NCI-H82 treated with DMSO at 0.1 percent for 48 hours (cell line): ENCODE measurements around the gene LPCAT1.
A peak's percentile ranks its signal among the peaks of the same experiment; 100 is the strongest.
"Not testable (repeated sequence)": the region's sequence is repeated elsewhere in the genome, so short reads cannot be mapped to it uniquely, and the experiment has no call there.

Source experiments
- DNase-seq: peaks from one replicate; lab custom pipeline; 2025; ENCODE audit not compliant: unreplicated experiment; lab: John Stamatoyannopoulos, UW

Gene LPCAT1

GRCh38 chr5:1522601-1523479, 920 bp downstream of the LPCAT1 start:
- DNase-seq, result no peak

GRCh38 chr5:1521671-1522600, 1.8 kb downstream of the LPCAT1 start:
- no peak for DNase-seq

DNA sequence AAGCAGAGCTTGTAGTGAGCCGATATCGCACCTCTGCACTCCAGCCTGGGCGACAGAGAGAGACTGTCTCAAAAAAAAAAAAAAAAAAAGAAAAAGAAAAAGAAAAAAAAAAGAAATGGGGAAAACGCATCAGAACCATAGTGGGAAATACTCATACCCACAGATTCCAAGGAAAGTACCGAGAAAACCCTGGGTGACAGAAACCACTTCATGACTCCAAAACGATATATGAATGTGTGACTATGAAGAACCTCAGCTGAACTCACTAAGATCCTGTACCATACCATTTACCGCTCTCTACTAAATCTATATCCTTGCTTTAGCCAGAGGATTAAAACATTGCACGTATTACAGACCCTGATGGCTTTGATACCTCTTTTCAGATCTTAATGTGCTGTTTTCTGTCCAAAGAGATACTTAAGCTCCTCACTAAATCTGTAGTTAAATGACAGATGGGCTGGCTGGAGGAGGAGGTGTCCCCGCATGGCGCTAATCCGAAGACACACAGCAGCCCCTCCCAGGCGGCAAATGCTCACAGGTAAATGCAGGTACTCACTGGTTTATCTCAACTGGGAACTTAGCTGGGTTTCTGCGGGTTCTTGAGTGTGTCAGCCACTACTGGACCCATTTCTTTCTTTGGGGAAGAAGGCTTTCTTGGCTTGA, 2.8 kb downstream of the LPCAT1 start:
- DNase-seq, result peak; percentile 92

DNA sequence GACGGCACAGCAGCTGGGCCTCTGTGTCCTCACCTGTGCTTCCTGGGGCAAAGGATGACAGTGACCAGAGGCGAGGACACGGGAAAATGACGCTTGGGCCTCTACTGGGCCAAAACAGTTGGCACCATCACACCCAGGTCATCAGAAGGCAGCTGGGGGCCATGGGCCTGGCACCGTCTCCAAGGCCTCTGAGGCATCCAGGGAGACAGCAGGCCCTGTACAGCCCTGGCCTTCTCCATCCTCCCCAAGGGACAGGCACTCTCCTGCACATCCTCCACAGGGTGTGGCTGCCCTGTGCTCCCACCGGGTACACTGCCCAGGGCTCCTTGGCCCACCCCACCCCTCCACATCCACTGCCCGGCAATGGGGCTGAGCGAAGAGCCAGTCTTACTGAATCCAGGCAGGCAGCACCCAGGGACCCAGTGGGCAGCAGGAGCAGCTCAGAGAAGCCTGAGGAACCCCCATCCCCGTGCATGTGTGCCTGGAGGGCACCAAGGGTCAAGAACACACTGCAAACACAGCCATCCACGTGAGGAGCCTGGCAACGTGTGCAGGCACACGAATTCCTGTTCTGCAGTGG, 4.0 kb downstream of the LPCAT1 start:
- no peak for DNase-seq

GRCh38 chr5:1517838-1518237, 5.9 kb downstream of the LPCAT1 start:
- no peak for DNase-seq

- DNase-seq, result no peak
These were observed 6.9 kb downstream of the LPCAT1 start for GRCh38 chr5:1516615-1517601.

DNA sequence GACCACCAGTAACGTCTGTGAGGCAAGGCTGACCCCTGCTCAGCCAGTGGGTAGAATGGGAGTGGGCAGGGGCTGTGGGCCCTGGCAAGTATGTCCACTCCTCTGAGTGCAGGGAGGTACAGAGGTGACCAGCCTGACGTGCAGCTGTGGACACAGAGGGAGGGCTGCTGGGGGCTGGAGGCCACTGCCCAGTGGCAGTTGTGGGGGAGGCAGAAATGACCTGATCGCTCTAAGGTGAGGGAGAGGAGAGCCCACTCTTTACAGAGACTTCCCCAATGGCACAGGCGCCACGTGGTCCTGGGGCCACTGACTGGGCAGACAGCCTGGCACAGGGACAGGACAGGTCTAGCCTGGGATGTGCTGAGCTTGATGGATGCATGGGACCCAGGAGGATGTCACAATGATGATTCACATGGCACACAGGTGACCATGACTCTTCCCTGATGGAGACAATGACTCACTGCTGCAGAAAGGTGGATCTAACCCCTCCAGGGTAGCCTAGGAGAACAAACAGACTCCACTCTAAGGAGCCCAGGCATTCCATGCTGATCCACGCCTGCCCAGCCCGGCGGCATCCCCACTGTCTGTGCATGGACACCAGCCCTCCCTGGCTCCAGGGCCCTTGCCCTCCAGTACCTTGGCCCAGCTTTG, 7.7 kb downstream of the LPCAT1 start:
- no peak for DNase-seq

DNA sequence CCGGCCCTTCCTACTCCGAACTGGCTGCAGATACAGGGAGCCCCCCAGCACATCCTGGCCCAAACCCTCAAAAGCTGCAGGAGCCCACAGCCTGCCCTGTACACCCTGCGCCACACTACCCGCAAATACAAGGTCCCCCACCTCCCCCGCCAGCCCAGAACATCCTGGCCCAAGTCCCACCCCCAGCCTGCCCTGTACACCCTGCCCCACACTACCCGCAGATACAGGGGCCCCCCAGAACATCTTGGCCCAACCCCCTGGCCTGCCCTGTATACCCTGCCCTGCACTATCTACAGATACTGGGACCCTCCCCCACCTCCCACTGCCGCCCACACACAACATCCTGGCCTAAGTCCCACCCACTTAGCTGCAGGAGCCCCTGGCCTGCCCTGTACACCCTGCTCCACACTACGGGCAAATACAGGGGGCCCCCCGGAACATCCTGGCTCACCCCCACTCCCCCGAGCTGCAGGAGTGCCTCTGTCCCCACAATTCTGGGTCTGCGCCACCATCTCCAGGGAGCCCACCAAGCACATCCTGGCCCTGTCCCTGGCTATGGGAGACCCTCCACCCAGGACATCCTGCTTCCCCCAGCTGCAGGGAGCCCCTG, 8.3 kb downstream of the LPCAT1 start:
- no peak for DNase-seq

- DNase-seq, result not testable (repeated sequence)
These were observed 8.9 kb downstream of the LPCAT1 start for GRCh38 chr5:1514819-1515310.

DNA sequence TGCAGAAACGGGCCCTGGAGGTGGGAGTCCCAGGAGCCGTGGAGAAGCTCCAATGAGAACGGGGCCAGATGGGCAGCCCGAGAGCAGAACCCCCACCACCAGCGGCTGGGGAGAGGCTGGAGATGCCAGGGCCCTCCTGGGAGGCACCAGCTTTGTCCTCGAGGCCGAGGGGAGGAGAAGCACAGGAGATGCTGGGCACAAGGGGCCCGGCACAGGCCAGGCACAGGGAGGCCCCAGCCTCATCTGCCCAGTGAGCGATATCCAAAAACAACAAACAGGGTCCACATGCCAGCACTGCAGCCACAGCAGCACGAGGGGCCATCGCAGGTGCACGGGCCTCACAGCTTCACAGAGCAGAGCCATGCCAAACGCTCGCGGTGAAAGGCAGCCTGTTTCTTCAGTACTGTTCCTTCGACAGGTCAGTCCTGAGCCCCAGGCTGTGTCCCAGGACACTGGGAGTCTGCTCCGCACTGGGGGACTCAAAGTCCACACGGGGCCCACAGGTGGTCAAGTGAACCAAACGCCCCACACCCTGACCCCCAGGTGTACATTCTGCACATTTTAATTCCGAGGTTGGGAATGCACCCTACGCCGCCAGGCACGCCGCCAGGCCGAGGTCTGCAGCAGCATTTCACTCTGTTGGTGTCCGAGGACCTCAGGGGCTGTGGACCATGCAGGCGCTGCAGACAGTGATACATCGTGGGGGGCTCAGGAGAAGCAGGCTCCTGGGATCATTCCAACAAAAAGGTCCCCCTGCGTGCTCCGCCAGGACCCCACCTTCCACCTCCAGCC, 9.5 kb downstream of the LPCAT1 start:
- DNase-seq, result no peak

DNA sequence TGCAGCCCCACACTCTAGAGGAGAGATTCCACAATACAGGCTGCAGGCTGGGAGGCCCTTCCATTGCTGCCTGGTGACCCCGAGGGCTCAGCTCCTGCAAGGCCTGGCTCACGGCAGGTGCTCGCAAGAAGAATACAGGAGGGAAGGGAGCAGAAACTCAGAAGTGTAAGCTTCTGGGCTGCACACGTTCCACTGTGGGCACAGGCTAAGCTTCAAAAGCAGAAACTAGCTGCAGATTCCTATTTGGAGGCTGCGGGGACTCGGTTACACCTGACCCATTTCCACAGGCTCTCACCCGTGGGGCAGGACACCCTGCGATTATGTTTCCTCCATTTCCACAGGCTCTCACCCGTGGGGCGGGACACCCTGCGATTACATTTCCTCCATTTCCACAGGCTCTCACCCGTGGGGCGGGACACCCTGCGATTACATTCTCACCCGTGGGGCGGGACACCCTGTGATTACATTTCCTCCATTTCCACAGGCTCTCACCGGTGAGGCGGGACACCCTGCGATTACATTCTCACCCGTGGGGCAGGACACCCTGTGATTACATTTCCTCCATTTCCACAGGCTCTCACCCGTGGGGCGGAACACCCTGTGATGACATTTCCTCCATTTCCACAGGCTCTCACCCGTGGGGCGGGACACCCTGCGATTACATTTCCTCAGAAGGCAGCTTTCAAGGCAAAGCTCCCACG, 10.3 kb downstream of the LPCAT1 start:
- DNase-seq, result no peak

DNA sequence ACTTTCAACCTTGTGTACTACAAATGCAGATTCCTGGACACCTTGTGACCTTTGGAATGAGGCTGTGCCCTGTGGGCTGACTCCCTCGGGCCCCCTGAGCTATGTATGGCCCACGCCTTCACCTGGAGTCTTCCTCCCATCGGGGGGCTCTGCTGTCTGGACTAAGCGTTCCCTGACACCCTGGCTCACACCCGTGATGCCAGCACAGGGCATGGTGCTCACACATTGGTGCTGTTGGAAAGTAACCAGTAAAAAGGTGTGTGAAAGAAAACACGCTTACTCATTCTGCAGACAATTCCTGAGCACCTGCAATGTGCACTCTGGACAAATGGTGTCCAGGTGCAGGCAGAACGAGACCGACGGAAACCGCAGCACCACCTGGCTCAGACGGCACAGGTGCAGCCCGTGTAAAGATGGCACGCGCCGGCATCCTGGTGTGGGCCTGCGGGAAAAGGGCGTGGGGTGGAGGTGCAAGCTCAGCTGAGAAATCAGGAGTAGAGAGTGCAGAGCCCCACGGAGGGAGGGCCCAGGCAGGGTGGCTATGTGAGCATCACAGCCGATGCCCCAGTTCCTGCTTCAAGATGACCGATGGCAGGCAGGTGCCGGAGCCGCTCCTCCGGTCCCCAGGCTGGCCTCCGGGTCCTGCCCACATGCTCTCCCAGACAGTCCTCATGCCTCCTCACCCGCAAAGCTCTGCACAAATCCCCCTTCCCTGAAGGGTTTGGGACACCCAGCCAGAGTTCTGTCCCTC, 11.0 kb downstream of the LPCAT1 start:
- no peak for DNase-seq

GRCh38 chr5:1511651-1512540, 11.9 kb downstream of the LPCAT1 start:
- DNase-seq, result no peak

GRCh38 chr5:1511048-1511447, 12.7 kb downstream of the LPCAT1 start:
- no peak for DNase-seq

GRCh38 chr5:1510631-1511030, 13.1 kb downstream of the LPCAT1 start:
- DNase-seq, result no peak

DNA sequence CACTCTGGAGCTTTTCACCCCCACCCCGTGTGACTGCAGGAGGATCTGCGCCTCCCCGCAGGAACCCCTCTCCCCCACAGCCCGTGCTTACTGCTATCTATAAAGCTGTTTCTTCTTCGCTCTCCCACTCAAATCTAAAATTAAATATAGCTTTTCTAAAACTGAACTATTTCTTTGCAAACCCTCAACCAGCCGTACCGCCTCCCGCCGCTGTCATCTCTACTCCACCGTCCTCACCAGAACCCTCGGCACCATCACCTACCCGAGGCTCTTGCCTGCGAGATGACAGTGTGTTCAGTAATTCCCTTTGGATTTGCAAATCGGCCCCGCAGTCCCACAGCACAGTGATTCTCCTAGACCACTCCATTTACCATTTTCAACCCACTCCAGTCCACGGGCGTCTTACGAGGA, 13.6 kb downstream of the LPCAT1 start:
- DNase-seq, result no peak
